HG02798 (cell line): ENCODE data around the gene DDX24.

ENCODE experiments used
- ATAC-seq: cut with Tn5 transposase; IDR thresholded peaks from one replicate; pipeline ENCODE4 v1.9.1; 2021; ENCODE audit warnings: mild to moderate bottlenecking; ENCODE audit not compliant: unreplicated experiment, poor library complexity

DDX24 gene

DNA sequence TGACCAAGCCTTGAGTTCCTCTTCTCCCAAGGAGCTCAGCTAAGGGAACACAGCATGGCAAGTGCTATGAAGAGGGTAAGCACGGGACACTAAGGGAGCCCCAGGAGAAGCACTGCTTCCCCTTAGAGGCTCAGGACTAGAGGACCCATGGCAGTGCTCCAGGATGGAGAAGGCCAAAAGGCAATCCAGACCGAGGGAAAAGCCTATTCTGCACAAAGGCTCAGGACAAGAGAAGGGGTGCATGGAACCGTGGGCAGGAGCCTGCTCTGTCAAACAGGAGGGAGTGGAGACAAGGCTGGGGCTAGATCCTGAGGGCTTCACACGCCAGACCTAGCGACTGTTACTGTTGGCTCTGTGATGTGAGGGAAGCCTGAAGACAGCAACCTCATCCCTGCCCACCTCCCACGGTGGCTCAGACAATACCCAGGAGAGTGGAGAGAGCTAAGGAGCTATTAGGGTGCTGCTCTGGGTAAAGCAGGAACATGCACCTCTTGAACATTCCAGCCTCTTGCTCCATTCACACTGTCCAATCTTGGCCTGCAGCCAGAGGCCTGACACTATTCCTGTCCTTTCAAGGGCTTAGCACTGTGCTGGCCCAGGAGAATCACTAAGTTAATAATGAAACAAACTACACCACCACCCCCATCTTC lies 30.6 kb downstream of the DDX24 start:
- no peak for ATAC-seq

- no peak for ATAC-seq
Observed at GRCh38 chr14:94049625-94050023, 31.4 kb downstream of the DDX24 start.

- ATAC-seq = no peak
Observed at GRCh38 chr14:94048691-94049624, 32.0 kb downstream of the DDX24 start.

DNA sequence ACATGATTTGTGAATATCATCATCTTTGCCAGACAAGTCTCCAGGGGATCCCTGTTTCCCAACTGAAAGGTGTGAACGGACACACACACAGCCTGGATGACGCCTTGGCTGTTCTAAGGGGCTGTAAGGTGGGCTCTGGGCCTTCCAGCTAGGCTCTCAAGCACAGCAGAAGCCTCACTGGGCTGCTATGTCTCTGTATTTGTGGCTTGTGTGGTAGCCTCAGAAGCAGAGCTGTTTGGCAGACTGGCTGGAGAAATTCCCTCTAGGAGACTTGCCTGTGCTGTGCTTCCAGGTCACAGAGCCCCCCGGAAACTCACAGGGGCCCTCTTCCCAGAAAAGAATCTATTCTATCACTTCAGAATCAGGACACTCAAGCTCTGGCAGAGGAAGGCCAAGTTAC lies 33.4 kb downstream of the DDX24 start:
- no peak for ATAC-seq

- ATAC-seq = no peak
Observed at GRCh38 chr14:94046696-94047250, 34.2 kb downstream of the DDX24 start.

DNA sequence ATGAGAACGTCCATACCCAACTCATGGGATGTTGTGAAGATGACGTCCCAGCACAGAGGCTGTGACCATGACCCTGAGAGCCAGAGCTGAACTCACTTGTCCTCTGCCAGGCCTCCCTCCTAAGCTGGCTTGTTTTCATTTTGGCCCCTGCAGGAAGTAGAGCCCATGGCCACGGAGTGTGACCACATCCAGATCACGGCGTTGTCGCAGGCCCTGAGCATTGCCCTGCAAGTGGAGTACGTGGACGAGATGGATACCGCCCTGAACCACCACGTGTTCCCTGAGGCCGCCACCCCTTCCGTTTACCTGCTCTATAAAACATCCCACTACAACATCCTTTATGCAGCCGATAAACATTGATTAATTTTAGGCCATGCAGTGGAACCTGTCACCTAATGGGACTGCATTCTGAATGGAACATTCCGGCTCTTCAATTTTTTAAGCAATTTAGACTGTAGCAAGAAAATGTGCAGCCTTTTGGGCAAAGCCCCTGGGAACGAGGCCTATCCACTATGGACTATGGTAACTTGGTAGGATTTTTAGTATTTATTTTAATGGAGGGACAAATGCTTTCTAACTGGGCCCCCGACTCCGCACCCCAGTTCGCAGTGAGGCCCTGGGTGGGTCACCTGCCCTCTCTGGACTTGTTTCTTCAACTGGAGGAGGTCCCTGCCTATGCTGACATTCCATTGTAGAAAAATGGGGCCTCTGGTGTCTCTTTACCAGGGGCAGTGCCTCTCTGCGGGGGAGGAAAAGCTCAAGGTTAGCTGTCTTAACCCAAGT lies 35.2 kb downstream of the DDX24 start:
- ATAC-seq = no peak

GRCh38 chr14:94045101-94045500 lies 35.9 kb downstream of the DDX24 start:
- ATAC-seq = no peak

DNA sequence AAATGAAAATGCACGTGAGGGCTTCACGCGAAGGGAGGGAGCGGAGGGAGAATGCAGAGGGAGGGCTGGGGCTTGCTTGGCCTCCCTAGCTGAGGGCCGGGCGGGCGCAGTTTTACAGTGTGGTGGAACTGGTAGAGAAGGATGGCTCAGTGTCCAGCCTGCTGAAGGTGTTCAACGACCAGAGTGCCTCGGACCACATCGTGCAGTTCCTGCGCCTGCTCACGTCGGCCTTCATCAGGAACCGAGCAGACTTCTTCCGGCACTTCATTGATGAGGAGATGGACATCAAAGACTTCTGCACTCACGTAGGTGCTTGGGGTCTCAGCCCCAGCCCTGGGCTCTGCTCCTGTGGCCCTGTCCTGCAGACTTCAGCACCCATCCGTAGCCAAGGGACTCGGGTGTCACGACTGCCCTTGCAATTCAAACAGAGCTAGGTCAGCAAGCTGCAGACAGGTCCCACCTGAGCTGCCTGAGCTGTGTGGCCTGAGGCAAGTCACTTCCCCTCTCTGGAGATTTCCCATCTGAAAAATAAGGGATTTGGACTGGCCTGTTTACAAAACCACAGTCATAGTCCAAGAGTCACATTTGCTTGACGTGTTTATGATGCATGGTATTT lies 36.4 kb downstream of the DDX24 start:
- no peak for ATAC-seq

- no peak for ATAC-seq
Observed at GRCh38 chr14:94043756-94044475, 37.1 kb downstream of the DDX24 start.

- ATAC-seq = no peak
Observed at GRCh38 chr14:94043111-94043755, 37.8 kb downstream of the DDX24 start.

DNA sequence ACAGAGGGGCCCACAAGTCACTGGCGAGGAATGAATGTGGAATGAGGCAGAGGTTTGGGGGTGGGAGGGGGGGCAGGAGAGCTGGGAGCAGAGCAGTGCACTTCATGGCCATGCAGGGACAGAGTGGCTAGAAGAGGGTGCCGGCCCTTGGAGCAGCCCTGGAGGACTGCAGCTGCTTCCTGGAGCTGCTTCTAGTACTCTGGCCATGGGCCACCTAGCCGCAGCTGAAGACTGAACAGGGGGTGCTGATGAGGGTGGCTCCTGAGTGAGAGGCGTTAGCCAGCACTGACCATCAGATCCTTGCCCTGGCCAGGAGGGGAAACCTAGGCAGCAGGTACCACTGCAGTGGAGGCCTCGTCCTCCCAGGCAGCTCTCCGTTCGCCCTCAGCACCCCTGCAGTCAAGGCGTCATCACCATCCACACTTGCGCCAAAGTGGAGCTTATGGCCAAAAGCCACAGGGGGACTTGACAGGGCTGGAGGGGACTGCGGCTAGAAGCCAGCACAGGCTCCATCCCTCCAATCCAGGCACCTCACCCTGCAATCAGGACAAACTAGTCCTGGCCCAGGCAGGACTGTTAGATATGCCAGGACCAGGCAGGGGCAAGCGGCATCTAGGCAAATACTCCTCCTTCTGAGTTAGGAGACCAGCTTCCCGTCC lies 38.4 kb downstream of the DDX24 start:
- ATAC-seq = no peak

GRCh38 chr14:94041551-94042346 lies 39.3 kb downstream of the DDX24 start:
- ATAC-seq = no peak

GRCh38 chr14:94040796-94041195 lies 40.2 kb downstream of the DDX24 start:
- ATAC-seq = no peak

GRCh38 chr14:94040247-94040646 lies 40.8 kb downstream of the DDX24 start:
- no peak for ATAC-seq

DNA sequence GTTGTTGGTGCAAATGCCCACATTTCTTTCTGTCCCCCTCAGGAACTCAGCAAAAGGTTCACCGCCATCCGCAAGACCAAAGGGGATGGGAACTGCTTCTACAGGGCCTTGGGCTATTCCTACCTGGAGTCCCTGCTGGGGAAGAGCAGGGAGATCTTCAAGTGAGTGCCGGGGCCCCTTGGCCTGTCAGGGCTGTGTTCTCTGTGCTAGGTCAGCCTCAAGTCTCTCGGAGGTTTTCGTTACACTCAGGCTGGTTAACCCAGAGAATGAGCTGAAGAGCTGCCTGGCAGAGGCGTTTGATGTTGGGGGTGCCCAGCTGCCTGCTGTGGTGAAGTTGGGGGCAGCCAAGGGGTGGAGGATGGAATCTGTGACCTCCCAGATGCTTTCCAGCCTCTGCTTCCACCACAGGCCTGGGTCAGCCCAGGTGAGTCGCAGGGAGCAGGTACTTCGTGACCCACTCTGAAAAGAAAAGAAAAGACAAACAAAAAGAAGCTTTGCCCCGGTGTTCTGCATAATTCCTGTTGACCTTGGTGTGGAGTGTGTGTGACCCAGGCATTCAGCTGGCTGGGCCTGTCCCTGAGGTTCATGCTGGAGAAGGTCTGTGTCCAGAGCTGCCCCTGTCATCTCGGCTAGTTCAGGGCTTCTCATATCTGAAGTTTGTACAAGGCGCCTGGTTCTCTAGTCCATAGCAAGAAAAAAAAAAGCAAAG lies 41.9 kb downstream of the DDX24 start:
- no peak for ATAC-seq

GRCh38 chr14:94038510-94038909 lies 42.5 kb downstream of the DDX24 start:
- no peak for ATAC-seq

GRCh38 chr14:94037954-94038353 lies 43.0 kb downstream of the DDX24 start:
- ATAC-seq = no peak
